H9 (cell line): ENCODE data around the gene PDE2A. TPM values are rescaled to one million over a fixed set of nuclear protein-coding genes. Genes with fewer than 3 reads are reported as not detected.

Source experiments
- DNase-seq: peaks from one replicate; pipeline ENCODE4 v3.0.0-alpha.2; 2017
- H2AFZ ChIP-seq: one replicate; pipeline ENCODE4 v1.6.1; 2013; ENCODE audit warnings: mild to moderate bottlenecking, low read length, control low read depth, moderate library complexity
- H2AK5ac ChIP-seq: 2 replicates; pipeline ENCODE4 v1.6.1; 2013; ENCODE audit warnings: low read length, control low read depth, mixed read lengths; ENCODE audit not compliant: insufficient read length
- H2BK120ac ChIP-seq: one replicate; pipeline ENCODE4 v1.6.1; 2013; ENCODE audit warnings: low read depth, mild to moderate bottlenecking, low read length, control low read depth, inconsistent platforms; ENCODE audit not compliant: poor library complexity, severe bottlenecking
- H2BK12ac ChIP-seq: 2 replicates; pipeline ENCODE4 v1.6.1; 2013; ENCODE audit warnings: low read length, control low read depth, mixed read lengths, low read depth; ENCODE audit not compliant: insufficient read length
- H2BK15ac ChIP-seq: 2 replicates; pipeline ENCODE4 v1.6.1; 2013; ENCODE audit warnings: low read depth, low read length, control low read depth
- H2BK20ac ChIP-seq: one replicate; pipeline ENCODE4 v1.6.1; 2013; ENCODE audit warnings: low read depth, mild to moderate bottlenecking, low read length, control low read depth, inconsistent platforms; ENCODE audit not compliant: poor library complexity, severe bottlenecking
- H2BK5ac ChIP-seq: 2 replicates; pipeline ENCODE4 v1.6.1; 2013; ENCODE audit warnings: low read length, control low read depth, mixed read lengths; ENCODE audit not compliant: insufficient read length
- H3K14ac ChIP-seq: 2 replicates; pipeline ENCODE4 v1.6.1; 2013; ENCODE audit warnings: low read length, control low read depth; ENCODE audit not compliant: insufficient read depth
- H3K18ac ChIP-seq: 2 replicates; pipeline ENCODE4 v1.6.1; 2013; ENCODE audit warnings: low read depth, mild to moderate bottlenecking, mixed read lengths, low read length, control low read depth; ENCODE audit not compliant: insufficient read length
- H3K23ac ChIP-seq: 2 replicates; pipeline ENCODE4 v1.6.1; 2013; ENCODE audit warnings: low read length, control low read depth, mixed read lengths, low read depth; ENCODE audit not compliant: insufficient read length
- H3K23me2 ChIP-seq: 2 replicates; pipeline ENCODE4 v1.6.1; 2013; ENCODE audit warnings: low read depth, mild to moderate bottlenecking, mixed read lengths, low read length, control low read depth; ENCODE audit not compliant: insufficient read length, poor library complexity, severe bottlenecking
- H3K27ac ChIP-seq: 2 replicates; pipeline ENCODE4 v1.5.1; 2013; ENCODE audit warnings: low read length, control low read depth, mixed read lengths, low read depth; ENCODE audit not compliant: insufficient read length
- H3K27me3 ChIP-seq: 2 replicates; pipeline ENCODE4 v1.6.1; 2013; ENCODE audit warnings: low read length, control low read depth, inconsistent platforms; ENCODE audit not compliant: insufficient read depth
- H3K4ac ChIP-seq: 2 replicates; pipeline ENCODE4 v1.6.1; 2013; ENCODE audit warnings: low read depth, mild to moderate bottlenecking, control low read depth, inconsistent platforms, low read length, moderate library complexity
- H3K4me1 ChIP-seq: 2 replicates; pipeline ENCODE4 v1.6.1; 2013; ENCODE audit warnings: low read length, control low read depth, inconsistent platforms; ENCODE audit not compliant: insufficient read depth
- H3K4me2 ChIP-seq: 2 replicates; pipeline ENCODE4 v1.6.1; 2013; ENCODE audit warnings: low read length, control low read depth, mixed read lengths; ENCODE audit not compliant: insufficient read length, insufficient read depth
- H3K56ac ChIP-seq: 2 replicates; pipeline ENCODE4 v1.6.1; 2013; ENCODE audit warnings: low read depth, mild to moderate bottlenecking, mixed read lengths, low read length, control low read depth; ENCODE audit not compliant: insufficient read length
- H3K79me1 ChIP-seq: 2 replicates; pipeline ENCODE4 v1.6.1; 2013; ENCODE audit warnings: low read depth, mild to moderate bottlenecking, moderate library complexity, low read length, control low read depth, inconsistent platforms; ENCODE audit not compliant: insufficient read depth, poor library complexity, severe bottlenecking
- H3K79me2 ChIP-seq: 2 replicates; pipeline ENCODE4 v1.6.1; 2013; ENCODE audit warnings: low read length, control low read depth, inconsistent platforms; ENCODE audit not compliant: insufficient read depth
- H3K9ac ChIP-seq: 2 replicates; pipeline ENCODE4 v1.6.1; 2013; ENCODE audit warnings: low read length, control low read depth, mixed read lengths; ENCODE audit not compliant: insufficient read length; ENCODE audit errors: extremely low read depth
- H3K9me3 ChIP-seq: one replicate; pipeline ENCODE4 v1.6.1; 2013; ENCODE audit warnings: low read depth, low read length, inconsistent platforms; ENCODE audit not compliant: control insufficient read depth
- H3T11ph ChIP-seq: one replicate; pipeline ENCODE4 v1.6.1; 2013; ENCODE audit warnings: mild to moderate bottlenecking, low read length, control low read depth, inconsistent platforms
- H4K20me1 ChIP-seq: one replicate; pipeline ENCODE4 v1.6.1; 2013; ENCODE audit not compliant: control insufficient read depth, insufficient read length, insufficient read depth
- H4K5ac ChIP-seq: 2 replicates; pipeline ENCODE4 v1.6.1; 2013; ENCODE audit warnings: low read depth, mild to moderate bottlenecking, mixed read lengths, low read length, control low read depth; ENCODE audit not compliant: insufficient read length
- H4K8ac ChIP-seq: replicated peaks from 2 replicates; pipeline ENCODE4 v1.6.1; 2013; ENCODE audit warnings: low read length, control low read depth, mixed read lengths, low read depth; ENCODE audit not compliant: insufficient read length
- H4K91ac ChIP-seq: 2 replicates; pipeline ENCODE4 v1.6.1; 2013; ENCODE audit warnings: low read depth, mild to moderate bottlenecking, moderate library complexity, mixed read lengths, low read length, control low read depth; ENCODE audit not compliant: insufficient read length
- H3K27ac Mint-ChIP-seq, 3 experiments: 2 replicates in 2 of 3; 3 replicates in 1 of 3; pipeline ENCODE4 v1.8.0; 2020 to 2021; ENCODE audit warnings: mixed read lengths in 3 of 3, mild to moderate bottlenecking in 1 of 3, moderate library complexity in 1 of 3
- H3K27me3 Mint-ChIP-seq: 2 replicates; pipeline ENCODE4 v1.8.0; 2021; ENCODE audit warnings: low read depth, mild to moderate bottlenecking, moderate library complexity, mixed read lengths
- H3K36me3 Mint-ChIP-seq, 3 experiments: 2 replicates in 2 of 3; 3 replicates in 1 of 3; pipeline ENCODE4 v1.8.0; 2020 to 2021; ENCODE audit warnings: low read depth in 3 of 3, mixed read lengths in 3 of 3; ENCODE audit not compliant: insufficient read depth in 1 of 3
- H3K4me1 Mint-ChIP-seq, 2 experiments: 2 replicates each; pipeline ENCODE4 v1.8.0; 2020; ENCODE audit warnings: mixed read lengths in 2 of 2
- H3K4me3 Mint-ChIP-seq, 2 experiments: 2 replicates in 1 of 2; 3 replicates in 1 of 2; pipeline ENCODE4 v1.8.0; 2020 to 2021; ENCODE audit warnings: mild to moderate bottlenecking in 2 of 2, mixed read lengths in 2 of 2, moderate library complexity in 1 of 2
- H3K9me3 Mint-ChIP-seq, 2 experiments: 2 replicates in 1 of 2; 3 replicates in 1 of 2; pipeline ENCODE4 v1.8.0; 2020; ENCODE audit warnings: mild to moderate bottlenecking in 2 of 2, mixed read lengths in 2 of 2, moderate library complexity in 1 of 2
- WGBS: extraction: QIAGEN DNeasy Blood & Tissue Kit; methylation state at CpG from one replicate; pipeline ENCODE4 v1.1.7; 2013; ENCODE audit warnings: missing lambda C conversion rate, low lambda C conversion rate, mixed read lengths; ENCODE audit not compliant: insufficient read length; ENCODE audit errors: extremely low coverage; 5-methylcytosine and 5-hydroxymethylcytosine counted together
- total RNA-seq: library from RNA; stranded (reverse); gene quantifications from 2 replicates; pipeline ENCODE4 v1.2.1, GENCODE V29; 2021
- TF ChIP-seq, protein P1 (sequence below): fragments of 200-600 bp; sonication (generic); conservative IDR thresholded peaks from 3 replicates; pipeline ENCODE4 v1.8.0; 2021; ENCODE audit warnings: antibody characterized with exemption, mild to moderate bottlenecking

The PDE2A gene
- total RNA-seq, 1 experiment from 2014 or later, result 3.4 TPM

DNA sequence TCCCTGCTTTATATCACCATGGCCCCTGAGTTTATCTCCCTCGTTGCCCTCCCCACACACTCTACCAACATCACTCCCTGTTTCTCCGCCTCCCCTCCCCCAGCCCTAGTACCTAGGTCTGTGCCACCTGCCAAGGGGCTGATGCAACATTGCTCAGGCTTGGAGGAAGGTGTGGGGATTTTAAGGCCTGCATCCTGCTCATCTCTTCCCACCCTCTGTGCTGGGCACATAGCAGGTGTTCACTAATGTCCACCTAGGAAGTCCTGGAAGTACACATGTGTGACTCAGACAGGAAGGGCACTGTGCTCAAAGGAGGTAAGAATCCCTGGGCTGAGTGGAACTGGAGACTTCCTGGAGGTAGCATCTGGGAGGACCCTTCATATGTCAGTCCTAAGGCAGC lies 37.0 kb downstream of the PDE2A start:
- TF ChIP-seq, protein P1, sequence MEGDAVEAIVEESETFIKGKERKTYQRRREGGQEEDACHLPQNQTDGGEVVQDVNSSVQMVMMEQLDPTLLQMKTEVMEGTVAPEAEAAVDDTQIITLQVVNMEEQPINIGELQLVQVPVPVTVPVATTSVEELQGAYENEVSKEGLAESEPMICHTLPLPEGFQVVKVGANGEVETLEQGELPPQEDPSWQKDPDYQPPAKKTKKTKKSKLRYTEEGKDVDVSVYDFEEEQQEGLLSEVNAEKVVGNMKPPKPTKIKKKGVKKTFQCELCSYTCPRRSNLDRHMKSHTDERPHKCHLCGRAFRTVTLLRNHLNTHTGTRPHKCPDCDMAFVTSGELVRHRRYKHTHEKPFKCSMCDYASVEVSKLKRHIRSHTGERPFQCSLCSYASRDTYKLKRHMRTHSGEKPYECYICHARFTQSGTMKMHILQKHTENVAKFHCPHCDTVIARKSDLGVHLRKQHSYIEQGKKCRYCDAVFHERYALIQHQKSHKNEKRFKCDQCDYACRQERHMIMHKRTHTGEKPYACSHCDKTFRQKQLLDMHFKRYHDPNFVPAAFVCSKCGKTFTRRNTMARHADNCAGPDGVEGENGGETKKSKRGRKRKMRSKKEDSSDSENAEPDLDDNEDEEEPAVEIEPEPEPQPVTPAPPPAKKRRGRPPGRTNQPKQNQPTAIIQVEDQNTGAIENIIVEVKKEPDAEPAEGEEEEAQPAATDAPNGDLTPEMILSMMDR, result no peak
- Histone ChIP-seq H3K14ac (no peak overlapping the region), H4K20me1 (no peaks in the 10 kb centered on the region), H3K79me2 (no peaks in the 10 kb centered on the region), H2AK5ac (no peak overlapping the region), H2BK5ac (no peak overlapping the region), H4K91ac (no peak overlapping the region), H2BK12ac (no peak overlapping the region), H3K4ac (no peak overlapping the region), H3K27ac (no peak overlapping the region), H3K4me2 (no peak overlapping the region), H3K9me3 (no peaks in the 10 kb centered on the region), H3K56ac (no peak overlapping the region), H3T11ph (no peak overlapping the region), H4K8ac (no peak overlapping the region), H2BK15ac (no peak overlapping the region), H2BK20ac (no peak overlapping the region), H2BK120ac (no peak overlapping the region), H3K9ac (no peak overlapping the region), H3K27me3 (peaks cover 23% of the 10 kb centered on the region; the same call in 1 of the 2 replicates), H2AFZ (no peak overlapping the region), H3K18ac (no peak overlapping the region), H4K5ac (no peak overlapping the region), H3K23me2 (no peaks in the 10 kb centered on the region), H3K4me1 (peaks cover 5% of the 10 kb centered on the region; the same call in 1 of the 2 replicates), H3K79me1 (no peaks in the 10 kb centered on the region), H3K23ac (no peak overlapping the region)
- no CpG with 5 or more reads among the region's 2 CpGs for WGBS
- DNase-seq, result no peak
- H3K9me3 Mint-ChIP-seq, result 0 out of 5 replicates have a peak, but pooled peaks cover 0 to 2% of the 10 kb centered on the region in 2 experiments
- peaks cover 14% of the 10 kb centered on the region for H3K27me3 Mint-ChIP-seq
- H3K4me1 Mint-ChIP-seq, result peaks cover 30 to 40% of the 10 kb centered on the region in 2 experiments
- no peak overlapping the region for H3K4me3 Mint-ChIP-seq
- 0 out of 7 replicates have a peak, but pooled peaks cover 0 to 1% (median 0%) of the 10 kb centered on the region in 3 experiments for H3K36me3 Mint-ChIP-seq
- no peak overlapping the region; a peak in 1 of 7 replicates for H3K27ac Mint-ChIP-seq
